Right atrium auricular region (tissue), 2 donors: ENCODE data around the gene GPD1L. TPM values are rescaled to one million over a fixed set of nuclear protein-coding genes. Genes with fewer than 3 reads are reported as not detected.
"Not testable (repeated sequence)": the region's sequence is repeated elsewhere in the genome, so short reads cannot be mapped to it uniquely, and the experiment has no call there.

Experiments used
- DNase-seq: peaks from one replicate; pipeline ENCODE4 v3.0.0-alpha.2; 2019; ENCODE audit warnings: low spot score
- H3K27ac ChIP-seq, 2 donors: fragments of 200-600 bp; sonication (generic); 1 replicate in 1 of 2; 2 replicates in 1 of 2; pipeline ENCODE4 v1.5.1; 2016 to 2019
- H3K27me3 ChIP-seq, 2 donors: fragments of 200-600 bp; sonication (generic); one replicate each; pipeline versions ENCODE4 v1.5.1 to v1.6.0; 2017 to 2019
- H3K36me3 ChIP-seq: fragments of 200-600 bp; sonication (generic); one replicate; pipeline ENCODE4 v1.5.1; 2016
- H3K4me1 ChIP-seq, 2 donors: fragments of 200-600 bp; sonication (generic); one replicate each; pipeline versions ENCODE4 v1.5.1 to v1.6.0; 2017 to 2019
- H3K4me3 ChIP-seq, 2 donors: fragments of 200-600 bp; sonication (generic); 1 replicate in 1 of 2; 2 replicates in 1 of 2; pipeline ENCODE4 v1.5.1; 2017 to 2019; ENCODE audit warnings: mild to moderate bottlenecking in 1 of 2, moderate library complexity in 1 of 2
- H3K9me3 ChIP-seq, 2 donors: fragments of 200-600 bp; sonication (generic); one replicate each; pipeline ENCODE4 v1.5.1; 2019
- CTCF ChIP-seq, 2 donors: fragments of 200-600 bp; sonication (generic); IDR thresholded peaks; one replicate each; pipeline ENCODE4 v1.5.1; 2019; ENCODE audit warnings: antibody characterized with exemption in 2 of 2
- total RNA-seq, 2 donors: library from RNA; depleted of rRNA; stranded (reverse); fragments of >200 nt; gene quantifications; one replicate each; pipeline ENCODE4 v1.1.0, GENCODE V29; 2016

The GPD1L gene
- total RNA-seq, 2 donors from 2014 or later = 194 to 275 TPM

DNA sequence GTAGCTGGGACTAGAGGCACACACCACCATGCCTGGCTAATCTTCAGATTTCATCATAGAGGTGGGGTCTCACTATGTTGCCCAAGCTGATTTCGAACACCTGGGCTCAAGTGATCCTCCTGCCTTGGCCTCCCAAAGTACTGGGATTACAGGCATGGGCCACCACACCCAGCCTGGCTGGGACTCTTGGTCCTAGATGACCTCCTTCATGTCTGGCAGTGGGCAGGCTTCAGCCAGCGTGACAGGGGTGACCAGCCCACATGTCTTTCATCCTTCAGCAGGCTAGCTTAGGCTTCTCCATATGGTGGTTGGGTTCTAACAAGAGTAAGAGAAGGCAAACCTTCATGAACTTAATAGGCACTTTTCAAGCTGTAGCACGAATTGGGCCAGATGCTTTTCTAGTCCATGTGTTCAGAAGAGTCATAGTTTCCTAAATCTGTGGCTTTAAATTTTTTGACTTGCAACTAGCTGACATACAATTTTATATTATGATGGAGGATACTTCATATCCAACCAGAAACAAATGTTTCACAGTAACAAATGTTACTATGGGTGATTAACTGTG, 7.6 kb downstream of the GPD1L start:
- peaks cover 0 to 53% of the 10 kb centered on the region in 2 donors for H3K4me1 ChIP-seq
- peak overlapping the region in 1 of 2 donors; percentile 8 for H3K27ac ChIP-seq
- no peaks in the 10 kb centered on the region for H3K9me3 ChIP-seq
- DNase-seq = no peak
- H3K27me3 ChIP-seq = no peaks in the 10 kb centered on the region
- H3K36me3 ChIP-seq = no peaks in the 10 kb centered on the region
- TF ChIP-seq CTCF (IDR thresholded peaks at IDR 0.05) = no peak
- no peak overlapping the region for H3K4me3 ChIP-seq

GRCh38 chr3:32114546-32115386, 8.3 kb downstream of the GPD1L start:
- Histone ChIP-seq H3K4me1 (peaks cover 0 to 50% of the 10 kb centered on the region in 2 donors), H3K27ac (peak overlapping the region in 1 of 2 donors; percentile 8)
- H3K4me3 ChIP-seq, H3K27me3 ChIP-seq, H3K36me3 ChIP-seq, H3K9me3 ChIP-seq: not testable (repeated sequence)
- DNase-seq = peak; percentile 32

DNA sequence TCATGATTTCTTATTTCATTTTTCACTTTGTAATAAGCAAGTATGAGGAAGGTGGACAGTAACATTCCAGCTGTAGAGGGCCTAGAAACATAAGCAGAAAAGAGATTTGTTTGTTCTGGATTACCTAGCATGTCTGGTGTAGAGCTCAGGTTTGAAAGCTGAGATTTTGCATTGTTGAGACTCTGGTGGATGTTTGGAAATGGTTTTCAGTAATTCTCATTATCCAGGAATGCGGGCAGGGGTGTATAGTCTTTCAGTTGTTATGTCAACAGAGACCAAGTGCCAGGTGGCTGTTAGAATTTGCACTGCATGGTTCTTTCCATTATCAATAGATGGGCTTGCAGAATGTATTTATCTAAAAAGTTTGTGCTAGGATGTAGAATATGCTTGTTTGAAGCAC, 10.9 kb downstream of the GPD1L start:
- Histone ChIP-seq H3K4me3 (no peak overlapping the region), H3K9me3 (no peaks in the 10 kb centered on the region), H3K27me3 (no peaks in the 10 kb centered on the region), H3K36me3 (no peaks in the 10 kb centered on the region), H3K27ac (no peak overlapping the region), H3K4me1 (peaks cover 0 to 30% of the 10 kb centered on the region in 2 donors)
- DNase-seq = no peak
- no peak for TF ChIP-seq CTCF (IDR thresholded peaks at IDR 0.05)

- no peak for TF ChIP-seq CTCF (IDR thresholded peaks at IDR 0.05)
- Histone ChIP-seq H3K4me1 (peaks cover 0 to 28% of the 10 kb centered on the region in 2 donors), H3K9me3 (no peaks in the 10 kb centered on the region), H3K27me3 (no peaks in the 10 kb centered on the region), H3K4me3 (no peak overlapping the region), H3K27ac (no peak overlapping the region), H3K36me3 (no peaks in the 10 kb centered on the region)
- no peak for DNase-seq
Measured at GRCh38 chr3:32118215-32118614, 11.8 kb downstream of the GPD1L start.

GRCh38 chr3:32120471-32120870, 14.1 kb downstream of the GPD1L start:
- Histone ChIP-seq H3K27me3 (no peaks in the 10 kb centered on the region), H3K4me1 (peaks cover 0 to 29% of the 10 kb centered on the region in 2 donors), H3K27ac (no peak overlapping the region), H3K4me3 (no peak overlapping the region), H3K36me3 (no peaks in the 10 kb centered on the region), H3K9me3 (no peaks in the 10 kb centered on the region)
- no peak for TF ChIP-seq CTCF (IDR thresholded peaks at IDR 0.05)
- no peak for DNase-seq

DNA sequence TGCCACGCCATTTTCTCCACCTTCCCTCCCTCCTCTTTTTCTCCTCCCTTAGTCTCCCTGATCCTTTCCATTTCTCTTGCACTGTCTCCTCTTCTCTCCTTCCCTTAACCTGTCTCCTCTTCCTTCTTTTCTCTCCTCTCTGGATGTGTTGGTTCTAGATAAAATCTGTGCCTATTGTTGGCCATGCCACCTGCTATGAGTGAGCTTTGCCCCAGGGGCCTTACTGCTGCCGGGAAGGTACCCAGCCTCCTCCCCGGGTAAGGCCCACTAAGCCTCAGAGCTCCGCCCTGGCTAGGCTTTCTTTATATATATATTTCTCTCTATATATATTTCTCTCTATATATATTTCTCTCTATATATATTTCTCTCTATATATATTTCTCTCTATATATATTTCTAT, 14.7 kb downstream of the GPD1L start:
- DNase-seq = no peak
- Histone ChIP-seq H3K9me3 (no peaks in the 10 kb centered on the region), H3K36me3 (no peaks in the 10 kb centered on the region), H3K27me3 (no peaks in the 10 kb centered on the region), H3K27ac (no peak overlapping the region), H3K4me1 (peaks cover 0 to 35% of the 10 kb centered on the region in 2 donors), H3K4me3 (no peak overlapping the region)
- TF ChIP-seq CTCF (IDR thresholded peaks at IDR 0.05) = no peak
